ENCODE data around the gene HNRNPDL. TPM values are rescaled to one million over a fixed set of nuclear protein-coding genes. Genes with fewer than 3 reads are reported as not detected.
A peak's percentile ranks its signal among the peaks of the same experiment; 100 is the strongest.

Gene HNRNPDL
- total and polyA plus RNA-seq, 2 of the 4 experiments (the other 2 are of a cell fraction): 52.9 to 276 TPM

DNA sequence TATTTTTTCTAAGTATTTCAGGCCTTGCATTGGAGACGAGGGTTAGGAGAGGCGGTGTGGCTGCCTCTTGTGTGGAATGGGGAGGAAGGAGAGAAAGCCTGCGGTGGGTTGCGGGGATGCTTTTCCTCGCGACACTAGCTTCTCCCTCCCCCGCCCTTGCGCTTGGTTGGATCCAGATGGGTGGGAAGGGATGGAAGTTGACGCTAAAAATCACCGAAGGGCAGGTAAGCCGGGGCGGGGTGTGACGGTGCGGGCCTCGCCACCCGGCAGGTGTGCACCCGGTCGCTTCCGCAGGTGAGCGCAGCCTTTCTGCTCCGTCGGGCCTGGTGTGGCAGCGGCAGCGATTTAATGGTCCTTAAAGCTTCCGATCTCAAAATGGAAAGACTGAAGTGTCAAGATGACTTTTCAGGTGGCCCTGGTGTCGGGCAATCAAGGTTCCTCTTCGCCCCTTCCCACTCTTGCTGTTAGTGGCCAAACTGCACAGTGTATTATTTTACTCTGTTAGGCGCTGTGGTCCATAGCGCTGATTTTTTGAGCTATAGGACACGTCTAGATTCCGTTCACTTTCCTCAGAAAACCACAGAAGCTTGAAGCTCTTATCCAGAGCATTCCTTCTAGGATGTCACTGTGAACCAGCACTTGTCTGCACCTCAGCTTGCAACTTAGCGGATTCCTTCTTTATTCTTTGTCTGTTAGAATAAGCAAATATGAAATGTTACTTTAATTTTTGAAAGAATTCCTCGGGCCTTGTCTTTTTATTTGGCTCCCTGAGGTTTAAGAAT, 893 bp upstream of the HNRNPDL start:
- no peak overlapping the region for H2BK120ac ChIP-seq (ENCODE audit: low read depth, low read length)
- peaks cover 25 to 63% of the 10 kb centered on the region in 2 experiments for H3K79me1 ChIP-seq (ENCODE audit: low read depth in 1 of 2, low read length in 2 of 2)
- no peak overlapping the region for H4K5ac ChIP-seq (ENCODE audit: low read depth, low read length)
- DNase-seq (peak; percentile 39), ATAC-seq (ENCODE audit: low read depth) (no peak)
- peak overlapping the region; percentile 66 for H2BK5ac ChIP-seq (ENCODE audit: low read depth, low read length, poor library complexity, severe bottlenecking)
- no TSS peak for BruUV-seq (replicated peaks)
- peak overlapping the region; percentile 43 for H3K4ac ChIP-seq (ENCODE audit: low read depth, low read length)
- peaks cover 6% of the 10 kb centered on the region for H3K36me3 ChIP-seq (ENCODE audit: control insufficient read depth, insufficient read depth, low read length)
- H3K56ac ChIP-seq (ENCODE audit: extremely low read depth, insufficient read depth, low read length): peak overlapping the region; percentile 37; the same call in 1 of the 2 replicates
- no peak overlapping the region for H2BK15ac ChIP-seq (ENCODE audit: low read depth, low read length)
- no peaks in the 10 kb centered on the region for H3K27me3 ChIP-seq (ENCODE audit: control insufficient read depth, insufficient read depth, low read length)
- H3K4me2 ChIP-seq (ENCODE audit: low read depth, low read length): peak overlapping the region; percentile 94
- H3K23ac ChIP-seq (ENCODE audit: low read depth, low read length): peak overlapping the region; percentile 57
- in situ Hi-C loops (cut with MboI; ENCODE audit: low sequenced_read_pairs) (loop anchor here (25.0 kb wide), 1 partner anchor 606 kb away; the partner anchor contains the start of gene COPS4), dilution Hi-C loops (cut with HindIII; ENCODE audit: low sequenced_read_pairs, unreplicated experiment) (no loop called here), intact Hi-C loops (cut with micrococcal nuclease) (no loop called here)
- H3K27ac ChIP-seq (ENCODE audit: insufficient read depth, low read length): peak overlapping the region; percentile 77
- H3K14ac ChIP-seq (replicated peaks; ENCODE audit: low read depth, low read length): peak overlapping the region; percentile 77
- peaks cover 3% of the 10 kb centered on the region for H3K9me1 ChIP-seq (ENCODE audit: insufficient read depth, low read length)
- H2AFZ ChIP-seq (replicated peaks; ENCODE audit: low read length, poor library complexity): peak overlapping the region; percentile 99
- peak overlapping the region; percentile 42 to 82; a peak in 3 of 4 replicates for H4K8ac ChIP-seq (ENCODE audit: low read depth in 2 of 2, low read length in 2 of 2)
- H2AK5ac ChIP-seq (ENCODE audit: low read depth, low read length): peak overlapping the region; percentile 47
- TF ChIP-seq, protein P1, sequence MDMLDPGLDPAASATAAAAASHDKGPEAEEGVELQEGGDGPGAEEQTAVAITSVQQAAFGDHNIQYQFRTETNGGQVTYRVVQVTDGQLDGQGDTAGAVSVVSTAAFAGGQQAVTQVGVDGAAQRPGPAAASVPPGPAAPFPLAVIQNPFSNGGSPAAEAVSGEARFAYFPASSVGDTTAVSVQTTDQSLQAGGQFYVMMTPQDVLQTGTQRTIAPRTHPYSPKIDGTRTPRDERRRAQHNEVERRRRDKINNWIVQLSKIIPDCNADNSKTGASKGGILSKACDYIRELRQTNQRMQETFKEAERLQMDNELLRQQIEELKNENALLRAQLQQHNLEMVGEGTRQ (IDR thresholded peaks at IDR 0.05; ENCODE audit: low read depth, low read length): no peak
- TF ChIP-seq, protein P2, sequence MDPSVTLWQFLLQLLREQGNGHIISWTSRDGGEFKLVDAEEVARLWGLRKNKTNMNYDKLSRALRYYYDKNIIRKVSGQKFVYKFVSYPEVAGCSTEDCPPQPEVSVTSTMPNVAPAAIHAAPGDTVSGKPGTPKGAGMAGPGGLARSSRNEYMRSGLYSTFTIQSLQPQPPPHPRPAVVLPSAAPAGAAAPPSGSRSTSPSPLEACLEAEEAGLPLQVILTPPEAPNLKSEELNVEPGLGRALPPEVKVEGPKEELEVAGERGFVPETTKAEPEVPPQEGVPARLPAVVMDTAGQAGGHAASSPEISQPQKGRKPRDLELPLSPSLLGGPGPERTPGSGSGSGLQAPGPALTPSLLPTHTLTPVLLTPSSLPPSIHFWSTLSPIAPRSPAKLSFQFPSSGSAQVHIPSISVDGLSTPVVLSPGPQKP (IDR thresholded peaks at IDR 0.05; ENCODE audit: borderline replicate concordance, low read depth, low read length): no peak
- TF ChIP-seq FOS (IDR thresholded peaks at IDR 0.05; ENCODE audit: low read depth, low read length) (no peak), BHLHE40 (IDR thresholded peaks at IDR 0.05; ENCODE audit: low read depth, low read length) (no peak), NFE2L2 (IDR thresholded peaks at IDR 0.05; ENCODE audit: low read depth, low read length) (no peak), RCOR1 (IDR thresholded peaks at IDR 0.05; ENCODE audit: insufficient replicate concordance, low read length) (no peak), POLR2A (IDR thresholded peaks at IDR 0.05; ENCODE audit: low read depth, low read length) (no peak), CHD1 (IDR thresholded peaks at IDR 0.05; ENCODE audit: low read depth, low read length) (no peak), RFX5 (IDR thresholded peaks at IDR 0.05; ENCODE audit: low read depth, low read length) (no peak), MXI1 (IDR thresholded peaks at IDR 0.05; ENCODE audit: borderline replicate concordance, low read depth, low read length) (no peak)
- TF ChIP-seq, protein P3, sequence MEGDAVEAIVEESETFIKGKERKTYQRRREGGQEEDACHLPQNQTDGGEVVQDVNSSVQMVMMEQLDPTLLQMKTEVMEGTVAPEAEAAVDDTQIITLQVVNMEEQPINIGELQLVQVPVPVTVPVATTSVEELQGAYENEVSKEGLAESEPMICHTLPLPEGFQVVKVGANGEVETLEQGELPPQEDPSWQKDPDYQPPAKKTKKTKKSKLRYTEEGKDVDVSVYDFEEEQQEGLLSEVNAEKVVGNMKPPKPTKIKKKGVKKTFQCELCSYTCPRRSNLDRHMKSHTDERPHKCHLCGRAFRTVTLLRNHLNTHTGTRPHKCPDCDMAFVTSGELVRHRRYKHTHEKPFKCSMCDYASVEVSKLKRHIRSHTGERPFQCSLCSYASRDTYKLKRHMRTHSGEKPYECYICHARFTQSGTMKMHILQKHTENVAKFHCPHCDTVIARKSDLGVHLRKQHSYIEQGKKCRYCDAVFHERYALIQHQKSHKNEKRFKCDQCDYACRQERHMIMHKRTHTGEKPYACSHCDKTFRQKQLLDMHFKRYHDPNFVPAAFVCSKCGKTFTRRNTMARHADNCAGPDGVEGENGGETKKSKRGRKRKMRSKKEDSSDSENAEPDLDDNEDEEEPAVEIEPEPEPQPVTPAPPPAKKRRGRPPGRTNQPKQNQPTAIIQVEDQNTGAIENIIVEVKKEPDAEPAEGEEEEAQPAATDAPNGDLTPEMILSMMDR (conservative IDR thresholded peaks at IDR 0.05; ENCODE audit: low read depth, low read length): no peak
- peak overlapping the region; percentile 90 for H2AK9ac ChIP-seq (replicated peaks; ENCODE audit: low read depth, low read length, poor library complexity)
- ChIA-PET POLR2A (ENCODE audit: unreplicated experiment) (no interaction called here), CTCF (interaction anchor here (0.6 kb wide), 1 partner anchor 367 kb away, joined by 3 read pairs; no protein-coding TSS in a partner anchor)
- no peaks in the 10 kb centered on the region for H3K9me3 ChIP-seq (ENCODE audit: control insufficient read depth, insufficient read depth, low read length)
- 1% methylated on average over 18 of the region's 33 CpGs; no CpG with 5 or more reads in 1 of the 2 experiments for WGBS, 2 experiments (ENCODE audit: extremely low coverage in 2 of 2, insufficient read length in 1 of 2)
- H3K18ac ChIP-seq (ENCODE audit: low read depth, low read length): peak overlapping the region; percentile 58; the same call in 1 of the 2 replicates
- no peak overlapping the region for H2BK20ac ChIP-seq (ENCODE audit: low read depth, low read length)
- peaks cover 45% of the 10 kb centered on the region for H4K20me1 ChIP-seq (ENCODE audit: insufficient read depth, low read length)
- no peaks in the 10 kb centered on the region for H3K4me1 ChIP-seq (ENCODE audit: control insufficient read depth, insufficient read depth, low read length)
- H4K91ac ChIP-seq (ENCODE audit: insufficient read depth, low read depth, low read length): no peak overlapping the region
- peak overlapping the region; percentile 92 for H3K4me3 ChIP-seq (ENCODE audit: insufficient read depth, low read depth, low read length)
- H3K9ac ChIP-seq (ENCODE audit: low read depth, low read length): peak overlapping the region; percentile 92

All from IMR-90 (cell line).